GM23338 (cell line): ENCODE measurements around the gene DUSP5. TPM values are rescaled to one million over a fixed set of nuclear protein-coding genes. Genes with fewer than 3 reads are reported as not detected.

ENCODE experiments used
- ATAC-seq: fragments of 200-7000 bp; cut with Tn5 transposase; 3 replicates; pipeline ENCODE4 v1.9.1; 2020
- DNase-seq: peaks from one replicate; pipeline ENCODE4 v3.0.0-alpha.2; 2015; ENCODE audit warnings: low spot score
- H2AFZ ChIP-seq: fragments of 200-600 bp; sonication (generic); 2 replicates; pipeline ENCODE4 v1.8.0; 2016; ENCODE audit warnings: antibody characterized with exemption, mild to moderate bottlenecking, moderate library complexity
- H3F3A ChIP-seq: fragments of 200-600 bp; sonication (generic); replicated peaks from 2 replicates; pipeline ENCODE4 v1.8.0; 2017; ENCODE audit warnings: antibody characterized with exemption, mixed run types, low read depth
- H3K27ac ChIP-seq: fragments of 200-600 bp; sonication (generic); 2 replicates; pipeline ENCODE4 v1.6.1; 2016; ENCODE audit warnings: low read depth
- H3K27me3 ChIP-seq: fragments of 200-600 bp; sonication (generic); 2 replicates; pipeline ENCODE4 v1.8.0; 2016; ENCODE audit warnings: mild to moderate bottlenecking, mixed run types, moderate library complexity; ENCODE audit not compliant: insufficient read depth
- H3K36me3 ChIP-seq: fragments of 200-600 bp; sonication (generic); 2 replicates; pipeline ENCODE4 v1.8.0; 2016; ENCODE audit warnings: mild to moderate bottlenecking; ENCODE audit not compliant: insufficient read depth
- H3K4me1 ChIP-seq: fragments of 200-600 bp; sonication (generic); 2 replicates; pipeline ENCODE4 v1.8.0; 2016; ENCODE audit warnings: mild to moderate bottlenecking, moderate library complexity; ENCODE audit not compliant: insufficient read depth
- H3K4me2 ChIP-seq: fragments of 200-600 bp; sonication (generic); 2 replicates; pipeline ENCODE4 v1.7.1; 2017; ENCODE audit warnings: mixed run types
- H3K4me3 ChIP-seq: fragments of 200-600 bp; sonication (generic); 2 replicates; pipeline ENCODE4 v1.6.1; 2016; ENCODE audit warnings: mixed run types
- H3K79me2 ChIP-seq: fragments of 200-600 bp; sonication (generic); replicated peaks from 2 replicates; pipeline ENCODE4 v1.8.0; 2017; ENCODE audit warnings: mild to moderate bottlenecking; ENCODE audit not compliant: insufficient read depth
- H3K9me2 ChIP-seq: fragments of 200-600 bp; sonication (generic); 2 replicates; pipeline ENCODE4 v1.8.0; 2017; ENCODE audit not compliant: insufficient read depth
- H4K20me1 ChIP-seq: fragments of 200-600 bp; sonication (generic); replicated peaks from 2 replicates; pipeline ENCODE4 v1.8.0; 2017; ENCODE audit warnings: mild to moderate bottlenecking; ENCODE audit not compliant: insufficient read depth
- H3K27ac Mint-ChIP-seq: 2 replicates; pipeline ENCODE4 v1.8.0; 2020; ENCODE audit warnings: inconsistent platforms, mild to moderate bottlenecking, moderate library complexity, mixed read lengths
- H3K27me3 Mint-ChIP-seq: 3 replicates; pipeline ENCODE4 v1.8.0; 2022; ENCODE audit warnings: low read depth, mild to moderate bottlenecking, moderate library complexity, mixed read lengths, inconsistent platforms; ENCODE audit not compliant: insufficient read depth, poor library complexity
- H3K36me3 Mint-ChIP-seq: 3 replicates; pipeline ENCODE4 v1.8.0; 2021; ENCODE audit warnings: low read depth, mild to moderate bottlenecking, inconsistent platforms, moderate library complexity, mixed read lengths
- H3K4me1 Mint-ChIP-seq: 3 replicates; pipeline ENCODE4 v1.8.0; 2020; ENCODE audit warnings: mild to moderate bottlenecking, inconsistent platforms, mixed read lengths
- H3K4me3 Mint-ChIP-seq: 3 replicates; pipeline ENCODE4 v1.8.0; 2021; ENCODE audit warnings: moderate library complexity, mild to moderate bottlenecking, inconsistent platforms, mixed read lengths
- H3K9me3 Mint-ChIP-seq: 3 replicates; pipeline ENCODE4 v1.8.0; 2020; ENCODE audit warnings: moderate library complexity, mild to moderate bottlenecking, inconsistent platforms, mixed read lengths
- CREB1 ChIP-seq: fragments of 250-450 bp; sonication (Bioruptor Pico); IDR thresholded peaks from 2 replicates; pipeline ENCODE4 v1.5.0; 2020; ENCODE audit warnings: low read depth, mild to moderate bottlenecking, moderate library complexity
- CTCF ChIP-seq, 2 experiments: fragments of 200-600 bp in 1 of 2; sonication (generic) in 1 of 2; conservative IDR thresholded peaks; 2 replicates each; pipeline versions ENCODE4 v1.5.1 to v1.6.1; 2016 to 2017; ENCODE audit warnings: antibody characterized with exemption in 2 of 2, low read depth in 2 of 2, mild to moderate bottlenecking in 2 of 2, moderate library complexity in 1 of 2
- EZH2 ChIP-seq: fragments of 200-600 bp; sonication (generic); IDR thresholded peaks from one replicate; pipeline ENCODE4 v1.8.0; 2017; ENCODE audit warnings: antibody characterized with exemption, mild to moderate bottlenecking, low read depth; ENCODE audit not compliant: unreplicated experiment
- EZH2phosphoT487 ChIP-seq: fragments of 200-600 bp; sonication (generic); IDR thresholded peaks from one replicate; pipeline ENCODE4 v1.8.1; 2018; ENCODE audit warnings: antibody characterized with exemption; ENCODE audit not compliant: unreplicated experiment
- JUNB ChIP-seq: IDR thresholded peaks from one replicate; pipeline ENCODE4 v1.6.1; 2016; ENCODE audit warnings: antibody characterized with exemption; ENCODE audit not compliant: unreplicated experiment
- NANOG ChIP-seq: IDR thresholded peaks from 2 replicates; pipeline ENCODE4 v1.6.1; 2016; ENCODE audit warnings: antibody characterized with exemption, borderline replicate concordance
- POLR2AphosphoS5 ChIP-seq: IDR thresholded peaks from 2 replicates; pipeline ENCODE4 v1.6.1; 2016; ENCODE audit warnings: antibody characterized with exemption, low read depth
- STAT1 ChIP-seq: IDR thresholded peaks from one replicate; pipeline ENCODE4 v1.6.1; 2016; ENCODE audit warnings: antibody characterized with exemption; ENCODE audit not compliant: unreplicated experiment
- ZNF114 ChIP-seq: fragments of 250-450 bp; sonication (Bioruptor Pico); IDR thresholded peaks from 2 replicates; pipeline ENCODE4 v1.5.0; 2020; ENCODE audit warnings: mild to moderate bottlenecking, moderate library complexity
- ZNF331 ChIP-seq: fragments of 250-450 bp; sonication (Bioruptor Pico); IDR thresholded peaks from 2 replicates; pipeline ENCODE4 v1.5.0; 2020; ENCODE audit warnings: low read depth, mild to moderate bottlenecking, moderate library complexity
- polyA plus RNA-seq: library from polyadenylated mRNA; unstranded; fragments of >200 nt; fragmentation: Nextera tagmentation; extraction: Ambion mirVana; gene quantifications from 2 replicates; pipeline ENCODE4 v1.2.1, GENCODE V29; 2016
- total RNA-seq: library from RNA; depleted of rRNA; stranded (reverse); fragments of >200 nt; shearing (Covaris generic); gene quantifications from 2 replicates; pipeline ENCODE4 v1.2.3, GENCODE V29; 2014
- TF ChIP-seq, protein P1 (sequence below): IDR thresholded peaks from one replicate; pipeline ENCODE4 v1.6.1; 2018; ENCODE audit warnings: antibody characterized with exemption; ENCODE audit not compliant: unreplicated experiment
- TF ChIP-seq, protein P2 (sequence below): IDR thresholded peaks from 2 replicates; pipeline ENCODE4 v1.6.1; 2016; ENCODE audit warnings: antibody characterized with exemption

DUSP5 gene
- total and polyA plus RNA-seq, 2 experiments from 2014 or later = 10.8 to 35.9 TPM

DNA sequence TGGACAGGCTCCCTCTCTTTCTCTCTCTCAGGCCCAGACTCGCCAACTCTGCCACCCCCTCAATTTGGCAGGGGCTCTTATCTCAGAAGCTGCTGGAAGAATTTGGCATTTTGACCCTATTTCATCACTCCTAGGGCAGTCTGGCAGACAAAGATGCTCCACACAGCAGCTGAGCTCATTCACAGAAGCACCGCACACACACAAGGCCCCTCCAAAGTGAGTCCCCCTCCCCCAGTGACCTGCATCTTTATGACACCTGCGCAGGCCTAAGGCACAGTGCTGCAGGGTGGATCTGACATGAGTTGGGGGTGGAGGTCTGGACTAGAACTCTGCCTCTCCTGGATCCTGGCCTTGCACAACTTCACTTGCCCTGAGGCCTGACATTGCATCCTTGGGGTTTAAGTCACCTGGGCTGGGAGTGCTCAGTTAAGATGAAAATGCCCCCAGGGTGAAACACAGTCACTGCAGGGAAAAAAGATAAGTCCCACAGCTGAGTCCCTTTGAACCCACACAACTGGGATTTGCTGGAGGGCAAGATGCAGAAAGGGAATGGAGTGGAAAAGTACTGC is 41.1 kb upstream of the DUSP5 start:
- DNase-seq = no peak
- Histone ChIP-seq H2AFZ (no peak overlapping the region), H3K4me2 (no peak overlapping the region), H3K4me1 (no peaks in the 10 kb centered on the region), H3K9me2 (0 out of 2 replicates have a peak, but pooled peaks cover 3% of the 10 kb centered on the region), H4K20me1 (no peaks in the 10 kb centered on the region), H3K27ac (no peak overlapping the region), H3K79me2 (no peaks in the 10 kb centered on the region), H3K27me3 (no peaks in the 10 kb centered on the region), H3K36me3 (no peaks in the 10 kb centered on the region), H3K4me3 (no peak overlapping the region), H3F3A (no peaks in the 10 kb centered on the region)
- Mint-ChIP-seq H3K9me3 (no peaks in the 10 kb centered on the region; the same call in 2 of the 3 replicates), H3K36me3 (no peaks in the 10 kb centered on the region), H3K27me3 (peaks cover 10% of the 10 kb centered on the region), H3K27ac (no peak overlapping the region), H3K4me1 (peaks cover 4% of the 10 kb centered on the region; the same call in 2 of the 3 replicates), H3K4me3 (no peak overlapping the region)
- no peak for ATAC-seq
- no peak for TF ChIP-seq JUNB

- no peak overlapping the region for H3K27ac ChIP-seq
- no peaks in the 10 kb centered on the region for H3K36me3 ChIP-seq
- Mint-ChIP-seq H3K36me3 (no peaks in the 10 kb centered on the region), H3K27ac (no peak overlapping the region), H3K4me1 (peaks cover 13% of the 10 kb centered on the region), H3K9me3 (no peaks in the 10 kb centered on the region; the same call in 2 of the 3 replicates), H3K4me3 (no peak overlapping the region), H3K27me3 (peaks cover 13% of the 10 kb centered on the region)
- no peak overlapping the region for H3K4me2 ChIP-seq
- H4K20me1 ChIP-seq = no peaks in the 10 kb centered on the region
- ATAC-seq (no peak), DNase-seq (no peak)
- H3K4me3 ChIP-seq = no peak overlapping the region
- no peaks in the 10 kb centered on the region for H3F3A ChIP-seq
- H3K27me3 ChIP-seq = no peaks in the 10 kb centered on the region
- H3K4me1 ChIP-seq = peaks cover 5% of the 10 kb centered on the region; the same call in 1 of the 2 replicates
- no peaks in the 10 kb centered on the region for H3K79me2 ChIP-seq
- H3K9me2 ChIP-seq = 0 out of 2 replicates have a peak, but pooled peaks cover 3% of the 10 kb centered on the region
- no peak overlapping the region for H2AFZ ChIP-seq
- TF ChIP-seq, protein P1, sequence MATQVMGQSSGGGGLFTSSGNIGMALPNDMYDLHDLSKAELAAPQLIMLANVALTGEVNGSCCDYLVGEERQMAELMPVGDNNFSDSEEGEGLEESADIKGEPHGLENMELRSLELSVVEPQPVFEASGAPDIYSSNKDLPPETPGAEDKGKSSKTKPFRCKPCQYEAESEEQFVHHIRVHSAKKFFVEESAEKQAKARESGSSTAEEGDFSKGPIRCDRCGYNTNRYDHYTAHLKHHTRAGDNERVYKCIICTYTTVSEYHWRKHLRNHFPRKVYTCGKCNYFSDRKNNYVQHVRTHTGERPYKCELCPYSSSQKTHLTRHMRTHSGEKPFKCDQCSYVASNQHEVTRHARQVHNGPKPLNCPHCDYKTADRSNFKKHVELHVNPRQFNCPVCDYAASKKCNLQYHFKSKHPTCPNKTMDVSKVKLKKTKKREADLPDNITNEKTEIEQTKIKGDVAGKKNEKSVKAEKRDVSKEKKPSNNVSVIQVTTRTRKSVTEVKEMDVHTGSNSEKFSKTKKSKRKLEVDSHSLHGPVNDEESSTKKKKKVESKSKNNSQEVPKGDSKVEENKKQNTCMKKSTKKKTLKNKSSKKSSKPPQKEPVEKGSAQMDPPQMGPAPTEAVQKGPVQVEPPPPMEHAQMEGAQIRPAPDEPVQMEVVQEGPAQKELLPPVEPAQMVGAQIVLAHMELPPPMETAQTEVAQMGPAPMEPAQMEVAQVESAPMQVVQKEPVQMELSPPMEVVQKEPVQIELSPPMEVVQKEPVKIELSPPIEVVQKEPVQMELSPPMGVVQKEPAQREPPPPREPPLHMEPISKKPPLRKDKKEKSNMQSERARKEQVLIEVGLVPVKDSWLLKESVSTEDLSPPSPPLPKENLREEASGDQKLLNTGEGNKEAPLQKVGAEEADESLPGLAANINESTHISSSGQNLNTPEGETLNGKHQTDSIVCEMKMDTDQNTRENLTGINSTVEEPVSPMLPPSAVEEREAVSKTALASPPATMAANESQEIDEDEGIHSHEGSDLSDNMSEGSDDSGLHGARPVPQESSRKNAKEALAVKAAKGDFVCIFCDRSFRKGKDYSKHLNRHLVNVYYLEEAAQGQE = no peak
- TF ChIP-seq EZH2phosphoT487 (no peak), ZNF331 (CRISPR knock-in tag) (no peak), CTCF (conservative IDR thresholded peaks at IDR 0.05; ENCODE audit: low read depth in 2 of 2) (no peak), ZNF114 (CRISPR knock-in tag) (no peak), CREB1 (CRISPR knock-in tag) (no peak), EZH2 (no peak), POLR2AphosphoS5 (no peak), JUNB (no peak), NANOG (no peak), STAT1 (no peak)
- TF ChIP-seq, protein P2, sequence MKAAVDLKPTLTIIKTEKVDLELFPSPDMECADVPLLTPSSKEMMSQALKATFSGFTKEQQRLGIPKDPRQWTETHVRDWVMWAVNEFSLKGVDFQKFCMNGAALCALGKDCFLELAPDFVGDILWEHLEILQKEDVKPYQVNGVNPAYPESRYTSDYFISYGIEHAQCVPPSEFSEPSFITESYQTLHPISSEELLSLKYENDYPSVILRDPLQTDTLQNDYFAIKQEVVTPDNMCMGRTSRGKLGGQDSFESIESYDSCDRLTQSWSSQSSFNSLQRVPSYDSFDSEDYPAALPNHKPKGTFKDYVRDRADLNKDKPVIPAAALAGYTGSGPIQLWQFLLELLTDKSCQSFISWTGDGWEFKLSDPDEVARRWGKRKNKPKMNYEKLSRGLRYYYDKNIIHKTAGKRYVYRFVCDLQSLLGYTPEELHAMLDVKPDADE = no peak
Measured at GRCh38 chr10:110457851-110458250, 39.9 kb upstream of the DUSP5 start.
